Putamen (tissue), 1 donor: Measurements from ENCODE around the gene ROPN1B.

Experiments used
- DNase-seq: peaks from one replicate; pipeline ENCODE4 v3.0.0-alpha.2; 2016; ENCODE audit warnings: low spot score

Gene ROPN1B

GRCh38 chr3:126031981-126032471, 63.0 kb downstream of the ROPN1B start:
- no peak for DNase-seq
